Stomach (tissue), 9 donors: ENCODE results near the gene TMPRSS2. TPM values are rescaled to one million over a fixed set of nuclear protein-coding genes. Genes with fewer than 3 reads are reported as not detected.

Source experiments
- DNase-seq, 2 donors: peaks; one replicate each; pipeline versions ENCODE4 v3.0.0 to v3.0.0-alpha.2; 2013 to 2019
- H3K27ac ChIP-seq, 5 donors: fragments of 200-600 bp in 4 of 5; sonication (generic) in 4 of 5; one replicate each; pipeline ENCODE4 v1.5.1; 2013 to 2019; ENCODE audit warnings: mild to moderate bottlenecking in 1 of 5, moderate library complexity in 1 of 5
- H3K27me3 ChIP-seq, 3 donors: fragments of 200-600 bp; sonication (generic); one replicate each; pipeline ENCODE4 v1.5.1; 2017 to 2019; ENCODE audit warnings: mixed run types in 1 of 3
- H3K36me3 ChIP-seq, 4 donors: fragments of 200-600 bp; sonication (generic); 1 replicate in 3 of 4; 2 replicates in 1 of 4; pipeline ENCODE4 v1.5.1; 2016 to 2019
- H3K4me1 ChIP-seq, 4 donors: fragments of 200-600 bp; sonication (generic); one replicate each; pipeline ENCODE4 v1.5.1; 2016 to 2019
- H3K4me3 ChIP-seq, 4 donors: fragments of 200-600 bp; sonication (generic) in 3 of 4; one replicate each; pipeline ENCODE4 v1.5.1; 2016 to 2019; ENCODE audit warnings: mild to moderate bottlenecking in 1 of 4
- H3K9me3 ChIP-seq, 4 donors: fragments of 200-600 bp; sonication (generic); one replicate each; pipeline ENCODE4 v1.5.1; 2016 to 2019
- CTCF ChIP-seq, 7 experiments: fragments of 450-650 bp in 4 of 7; fragments of 200-600 bp in 3 of 7; sonication (generic) in 3 of 7; IDR thresholded peaks; one replicate each; pipeline ENCODE4 v1.5.1; 2016 to 2019; ENCODE audit warnings: antibody characterized with exemption in 7 of 7, control low read depth in 2 of 7, mild to moderate bottlenecking in 1 of 7
- EP300 ChIP-seq: sonication (generic); formaldehyde crosslinking; IDR thresholded peaks from one replicate; pipeline ENCODE4 v1.6.1; 2017; ENCODE audit warnings: antibody characterized with exemption
- POLR2A ChIP-seq, 4 donors: fragments of 450-650 bp; IDR thresholded peaks; one replicate each; pipeline ENCODE4 v1.6.1; 2016; ENCODE audit warnings: antibody characterized with exemption in 4 of 4, control low read depth in 2 of 4, mild to moderate bottlenecking in 1 of 4, moderate library complexity in 1 of 4
- POLR2AphosphoS5 ChIP-seq, 3 donors: sonication (generic); formaldehyde crosslinking; IDR thresholded peaks; one replicate each; pipeline ENCODE4 v1.6.1; 2016; ENCODE audit warnings: antibody characterized with exemption in 3 of 3
- WGBS, 5 donors: extraction: QIAGEN DNeasy Blood & Tissue Kit in 3 of 5; methylation state at CpG; one replicate each; pipeline versions ENCODE4 v1.1.5 to v1.1.7; 2013 to 2018; 5-methylcytosine and 5-hydroxymethylcytosine counted together
- intact Hi-C: fragments of 100-400 bp; cut with DNase I; formaldehyde crosslinking; loops from one replicate; pipeline ENCODE4 v1.15.1; 2023; ENCODE audit warnings: low total_unique reads
- polyA plus RNA-seq, 3 donors: library from polyadenylated mRNA; stranded (reverse); fragments of 200-250 nt; gene quantifications; one replicate each; pipeline ENCODE4 v1.2.3, GENCODE V29; 2013
- total RNA-seq, 5 donors: library from RNA; depleted of rRNA; stranded (reverse); fragments of >200 nt; gene quantifications; one replicate each; pipeline versions ENCODE4 v1.1.0 to v1.2.3, GENCODE V29; 2014 to 2016
- donor health status: healthy with polysubstance abuse.
- donor health status: Bipolar disorder and iron deficiency.
- donor health status: healthy.

The TMPRSS2 gene
- total and polyA plus RNA-seq, 8 donors = 58.2 to 554 (median 125) TPM

- Histone ChIP-seq H3K4me3 (no peak overlapping the region), H3K27ac (peak overlapping the region in 4 of 5 donors; percentile 2 to 40 (median 20)), H3K4me1 (peaks cover 7 to 33% (median 27%) of the 10 kb centered on the region in 4 donors), H3K36me3 (no peaks in the 10 kb centered on the region), H3K27me3 (peaks cover 0 to 6% (median 0%) of the 10 kb centered on the region in 3 donors), H3K9me3 (no peaks in the 10 kb centered on the region)
- 46 to 60% (median 50%) methylated on average over 9 of the region's 9 CpGs for whole genome bisulfite sequencing, 5 donors
- TF ChIP-seq CTCF (IDR thresholded peaks at IDR 0.05) (no peak), POLR2AphosphoS5 (IDR thresholded peaks at IDR 0.05) (no peak), POLR2A (IDR thresholded peaks at IDR 0.05) (no peak), EP300 (no peak)
- peak in 1 of 2 donors; percentile 25 for DNase-seq
- intact Hi-C loops = no loop called here
Observed at GRCh38 chr21:41529769-41530168, 21.8 kb upstream of the TMPRSS2 start.

GRCh38 chr21:41526478-41527087, 18.6 kb upstream of the TMPRSS2 start:
- intact Hi-C loops = no loop called here
- 20 to 51% (median 30%) methylated on average over 10 of the region's 10 CpGs for WGBS, 5 donors
- Histone ChIP-seq H3K27me3 (peaks cover 0 to 11% (median 0%) of the 10 kb centered on the region in 3 donors), H3K36me3 (no peaks in the 10 kb centered on the region), H3K9me3 (no peaks in the 10 kb centered on the region), H3K27ac (peak overlapping the region; percentile 83 to 89 (median 88)), H3K4me1 (peaks cover 7 to 39% (median 28%) of the 10 kb centered on the region in 4 donors), H3K4me3 (no peak overlapping the region)
- peak; percentile 62 to 70 for DNase-seq
- TF ChIP-seq POLR2A (IDR thresholded peaks at IDR 0.05) (no peak), EP300 (no peak), POLR2AphosphoS5 (IDR thresholded peaks at IDR 0.05) (peak in 1 of 3 donors; percentile 2), CTCF (IDR thresholded peaks at IDR 0.05) (no peak)

- Histone ChIP-seq H3K4me1 (peaks cover 12 to 35% (median 30%) of the 10 kb centered on the region in 4 donors), H3K27ac (peak overlapping the region in 2 of 5 donors; percentile 14 to 46)
Observed at GRCh38 chr21:41523175-41523574, 15.2 kb upstream of the TMPRSS2 start.

GRCh38 chr21:41521489-41522027, 13.6 kb upstream of the TMPRSS2 start:
- intact Hi-C loops = no loop called here
- TF ChIP-seq POLR2AphosphoS5 (IDR thresholded peaks at IDR 0.05) (no peak), CTCF (IDR thresholded peaks at IDR 0.05) (no peak), EP300 (no peak), POLR2A (IDR thresholded peaks at IDR 0.05) (no peak)
- WGBS, 5 donors = 24 to 53% (median 47%) methylated on average over 4 of the region's 4 CpGs

More at GRCh38 chr21:41523175-41523574, 15.2 kb upstream of the TMPRSS2 start:
- Histone ChIP-seq H3K9me3 (no peaks in the 10 kb centered on the region), H3K4me3 (no peak overlapping the region), H3K36me3 (no peaks in the 10 kb centered on the region), H3K27me3 (peaks cover 0 to 11% (median 0%) of the 10 kb centered on the region in 3 donors)
- TF ChIP-seq POLR2AphosphoS5 (IDR thresholded peaks at IDR 0.05) (no peak), EP300 (no peak), CTCF (IDR thresholded peaks at IDR 0.05) (no peak), POLR2A (IDR thresholded peaks at IDR 0.05) (no peak)
- peak in 1 of 2 donors; percentile 22 for DNase-seq
- intact Hi-C loops = no loop called here
- WGBS, 5 donors = 83 to 100% (median 88%) methylated on average over 3 of the region's 3 CpGs

More at GRCh38 chr21:41521489-41522027, 13.6 kb upstream of the TMPRSS2 start:
- Histone ChIP-seq H3K4me3 (no peak overlapping the region), H3K27ac (peak overlapping the region; percentile 46 to 76 (median 67)), H3K36me3 (no peaks in the 10 kb centered on the region), H3K4me1 (peaks cover 12 to 19% (median 15%) of the 10 kb centered on the region in 4 donors), H3K27me3 (peaks cover 0 to 6% (median 0%) of the 10 kb centered on the region in 3 donors), H3K9me3 (no peaks in the 10 kb centered on the region)
- peak; percentile 47 to 70 for DNase-seq
